NCI-H345 (cell line): ENCODE measurements around the gene PER1.
A peak's percentile ranks its signal among the peaks of the same experiment; 100 is the strongest.

ENCODE experiments used
- DNase-seq: peaks from one replicate; lab custom pipeline; 2025; lab: John Stamatoyannopoulos, UW

PER1 gene

DNA sequence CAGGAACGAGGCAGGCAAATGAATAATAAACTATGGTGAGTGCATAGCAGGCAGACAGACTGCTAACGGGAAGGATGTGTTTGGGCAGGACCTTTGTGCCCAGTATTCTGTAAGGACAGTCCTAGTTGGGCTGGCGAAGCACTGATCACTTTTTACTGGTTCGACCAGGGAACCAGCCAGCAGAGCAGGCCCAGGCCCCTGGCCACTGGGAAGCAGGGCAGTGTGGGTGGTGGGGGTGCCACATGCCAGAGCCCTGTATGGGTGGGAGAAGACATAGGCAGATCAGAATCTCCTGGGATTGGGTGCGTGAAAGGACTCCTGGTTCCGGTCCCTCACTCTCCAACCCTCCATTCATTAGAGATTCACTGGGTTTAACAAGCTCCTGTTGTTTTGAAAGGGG is 14.5 kb upstream of the PER1 start:
- no peak for DNase-seq

DNA sequence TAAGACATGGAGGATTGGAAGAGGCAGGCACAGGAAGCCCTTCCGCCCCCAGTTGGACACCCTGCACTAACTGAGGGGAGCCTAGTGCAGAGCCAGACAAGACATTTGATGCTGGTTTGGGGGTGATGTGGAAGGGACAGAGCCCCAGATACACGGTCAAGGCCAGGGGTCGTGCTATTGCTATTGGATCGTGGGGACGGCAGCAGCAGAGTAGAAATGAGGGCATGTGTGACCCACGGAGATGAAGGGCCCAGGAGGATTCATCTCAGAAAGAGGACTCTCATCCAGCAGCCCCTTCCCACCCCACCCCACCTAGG is 12.6 kb upstream of the PER1 start:
- no peak for DNase-seq

DNA sequence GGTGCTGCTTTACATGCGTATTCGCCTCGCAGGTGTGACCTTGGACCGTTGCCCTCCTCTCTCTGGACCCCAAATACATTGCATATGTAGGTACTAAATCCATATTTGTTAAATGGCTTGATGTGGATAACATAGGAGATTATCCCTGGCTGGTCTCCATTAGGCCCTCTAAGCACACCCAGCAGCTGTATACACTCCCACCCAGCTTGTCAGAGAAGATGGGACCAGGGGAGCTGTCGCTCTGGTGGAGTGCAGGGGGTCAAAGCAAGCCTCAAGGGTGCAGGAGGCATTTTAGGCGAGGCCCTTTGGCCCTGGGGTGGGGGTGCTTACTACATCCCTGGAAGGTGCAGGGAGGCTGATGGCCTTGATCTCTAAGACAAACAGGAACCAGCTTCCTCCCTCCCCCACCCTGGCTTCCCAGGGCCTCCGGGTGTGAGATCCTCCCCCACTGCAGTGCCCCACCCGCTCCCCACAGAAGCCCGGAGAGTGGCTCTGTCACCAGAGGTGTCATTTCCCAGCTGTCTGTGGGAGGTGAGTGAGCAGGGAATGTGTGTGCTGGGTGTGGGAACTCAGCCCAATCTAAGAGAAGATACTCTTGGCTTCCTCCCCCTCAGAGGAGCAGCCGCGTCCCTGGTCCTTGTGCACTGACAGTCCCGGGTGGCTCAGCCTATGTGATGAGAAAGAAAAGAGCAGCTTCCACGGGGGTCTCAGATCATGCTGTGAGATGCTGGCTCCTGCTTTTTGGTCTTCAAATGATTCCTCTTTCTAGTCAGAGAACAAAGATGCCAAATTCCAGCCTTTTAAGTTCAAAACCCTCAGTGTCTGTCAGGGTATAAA is 12.0 kb upstream of the PER1 start:
- peak; percentile 51 for DNase-seq

DNA sequence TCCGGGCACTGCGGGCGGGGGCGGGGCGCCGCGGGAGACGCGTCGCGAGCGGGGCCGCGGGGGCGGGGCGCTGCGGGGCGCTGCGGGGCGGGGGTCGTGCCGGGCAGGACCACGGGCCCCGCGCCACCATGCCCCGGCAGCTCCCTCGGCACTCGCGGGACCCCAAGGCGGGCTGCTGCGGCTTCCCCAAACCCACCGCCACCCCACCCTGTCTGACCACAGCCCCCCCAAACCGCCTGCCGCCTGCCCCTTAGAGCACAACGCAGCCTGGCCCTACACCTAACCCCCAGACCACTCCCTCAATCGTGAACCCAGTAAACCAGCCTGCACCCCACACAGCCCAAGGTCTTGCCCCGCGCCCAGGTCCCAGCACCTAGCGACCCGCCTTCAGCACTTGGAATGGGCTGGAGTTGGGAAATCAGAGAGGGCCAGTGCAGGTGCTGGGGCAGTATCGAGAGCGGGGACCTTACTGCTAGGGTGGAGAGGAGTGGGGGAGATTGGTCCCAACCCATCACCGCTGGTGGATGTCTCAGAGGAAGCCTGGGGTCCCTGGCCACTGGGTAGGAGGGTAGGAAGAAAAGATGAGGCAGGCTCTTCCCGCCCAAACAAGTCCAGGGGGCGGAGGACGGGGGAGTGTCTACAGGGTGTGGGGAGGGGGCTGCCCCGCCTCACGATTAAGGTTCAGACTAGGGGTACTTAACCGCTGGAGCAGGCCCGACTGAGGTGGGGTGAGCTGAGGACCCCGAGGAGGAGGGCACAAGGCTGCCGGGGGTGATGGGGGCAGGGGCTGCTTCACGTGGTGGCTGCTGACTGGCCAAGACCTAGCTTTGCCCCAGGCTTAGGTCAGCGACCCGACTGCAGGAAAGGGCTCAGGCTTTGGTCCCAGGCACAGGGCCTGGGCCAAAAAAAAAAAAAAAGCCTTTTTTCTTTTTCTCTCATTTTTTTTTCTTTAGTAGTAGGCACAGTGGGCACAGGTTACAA is 11.1 kb upstream of the PER1 start:
- peak; percentile 42 for DNase-seq

DNA sequence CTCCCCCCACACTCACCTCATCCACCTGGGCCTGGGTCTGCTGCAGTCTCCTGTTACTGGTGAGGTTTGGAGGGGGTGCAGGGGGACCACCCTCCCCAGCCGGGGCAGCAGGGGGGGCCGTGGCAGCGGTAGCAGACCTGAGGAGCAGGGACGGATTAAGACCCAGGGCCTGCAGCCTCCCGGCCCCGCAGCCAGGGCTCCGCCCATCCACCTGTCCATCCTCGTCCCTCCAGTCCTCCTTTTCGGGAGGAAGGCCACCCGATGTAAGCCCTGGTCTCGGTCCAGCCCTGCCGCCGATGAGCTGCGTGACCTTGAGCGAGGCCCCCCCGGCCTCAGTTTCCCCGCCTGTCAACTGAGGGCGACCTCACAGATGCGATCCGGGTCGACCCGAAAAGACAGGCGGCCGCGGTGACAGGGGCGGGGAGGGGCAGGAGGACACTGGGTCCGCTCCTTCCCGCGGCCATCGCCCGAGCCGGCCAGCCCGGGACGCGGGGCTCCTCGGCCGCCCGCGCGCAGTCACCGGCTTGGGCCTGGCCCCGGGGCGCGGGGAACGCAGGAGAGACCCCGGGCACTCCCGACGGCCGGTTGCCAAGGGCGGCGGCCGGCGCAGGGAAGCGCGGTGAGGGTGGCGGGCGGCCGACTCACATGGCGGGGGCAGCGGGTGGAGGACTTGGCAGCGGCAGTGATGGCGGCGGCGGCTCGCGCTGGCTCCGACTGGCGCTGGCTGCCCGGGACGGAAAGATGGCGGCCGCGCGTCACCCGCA is 10.2 kb upstream of the PER1 start, which contains the start of gene VAMP2:
VAMP2 (minus strand) TSS at position 716 of the 764 bp plus-strand sequence; CDS start at position 647, 69 bp downstream.
- DNase-seq, result peak; percentile 76

DNA sequence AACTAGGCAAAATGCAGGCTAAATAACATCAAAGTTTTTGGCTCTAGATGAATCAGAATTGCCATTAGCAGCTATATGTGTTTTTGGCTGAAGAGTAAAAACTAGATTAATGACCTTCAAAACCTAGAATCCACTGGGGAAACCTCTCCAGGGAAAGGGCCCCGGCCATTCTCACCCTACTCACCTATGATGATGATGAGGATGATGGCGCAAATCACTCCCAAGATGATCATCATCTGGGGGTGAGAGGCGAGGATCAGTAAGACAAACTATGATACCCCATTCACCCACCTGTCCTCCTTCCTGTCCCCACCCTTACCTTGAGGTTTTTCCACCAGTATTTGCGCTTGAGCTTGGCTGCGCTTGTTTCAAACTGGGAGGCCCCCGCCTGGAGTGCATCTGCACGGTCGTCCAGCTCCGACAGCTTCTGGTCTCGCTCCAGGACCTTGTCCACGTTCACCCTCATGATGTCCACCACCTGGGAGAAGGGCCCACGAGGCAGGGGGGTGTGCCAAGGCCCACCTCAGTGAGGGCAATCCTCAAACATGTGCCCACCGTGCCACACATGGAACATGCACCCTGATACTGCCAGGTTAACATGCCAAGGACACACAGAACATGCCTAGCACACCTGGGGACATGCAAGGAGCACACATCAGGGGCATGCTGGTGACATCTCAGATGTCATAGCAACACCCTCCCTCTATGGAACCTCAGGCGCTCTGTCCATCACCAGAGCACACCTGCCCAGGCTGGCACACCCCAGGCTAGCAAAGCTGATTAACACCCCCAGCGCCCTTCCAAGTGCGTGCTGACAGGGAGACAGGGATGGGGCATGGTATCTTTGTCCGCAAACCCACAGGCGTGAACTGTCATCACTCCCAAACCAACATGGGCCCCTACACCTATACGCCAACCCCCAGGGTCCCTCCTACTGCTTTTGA is 9.4 kb upstream of the PER1 start:
- no peak for DNase-seq

DNA sequence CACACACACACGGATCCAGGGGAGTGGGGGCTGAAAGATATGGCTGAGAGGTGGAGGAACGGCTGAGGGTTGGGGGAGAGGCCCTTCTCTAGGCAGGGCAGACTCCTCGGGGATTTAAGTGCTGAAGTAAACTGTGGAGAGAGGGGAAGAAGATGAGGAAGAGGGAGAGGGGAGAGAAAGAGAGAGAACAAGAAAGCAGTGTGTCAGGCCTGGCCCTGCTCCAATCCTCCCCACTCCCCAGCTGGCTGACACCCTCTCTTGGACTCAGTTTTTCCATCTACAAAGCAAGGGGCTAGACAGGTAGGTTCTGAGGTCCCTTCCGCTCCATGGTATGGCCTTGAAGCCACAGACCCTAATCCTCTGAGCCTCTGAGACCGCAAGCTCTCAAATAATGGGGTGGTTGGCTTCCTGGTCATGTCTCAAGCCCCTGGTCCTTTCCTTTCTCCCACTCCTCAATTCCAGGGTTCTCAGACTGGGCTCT is 8.6 kb upstream of the PER1 start:
- no peak for DNase-seq

DNA sequence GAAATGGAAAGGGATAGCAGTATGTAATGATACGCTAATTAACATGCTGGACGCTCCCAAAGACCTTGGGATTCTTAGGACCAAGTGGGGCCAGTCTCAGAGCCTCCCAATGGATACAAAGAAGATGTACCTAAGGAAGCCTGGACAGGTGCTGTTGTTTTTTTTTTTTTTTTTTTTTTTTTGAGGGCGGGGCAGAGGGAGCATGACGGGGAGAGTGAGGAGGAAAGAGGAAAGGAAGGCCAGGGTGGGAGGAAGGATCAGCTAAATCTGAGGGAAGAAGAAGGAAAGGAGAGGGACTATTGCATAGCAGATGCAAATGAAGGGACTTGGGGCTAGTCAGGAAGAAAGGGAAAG is 8.0 kb upstream of the PER1 start:
- DNase-seq, result no peak

DNA sequence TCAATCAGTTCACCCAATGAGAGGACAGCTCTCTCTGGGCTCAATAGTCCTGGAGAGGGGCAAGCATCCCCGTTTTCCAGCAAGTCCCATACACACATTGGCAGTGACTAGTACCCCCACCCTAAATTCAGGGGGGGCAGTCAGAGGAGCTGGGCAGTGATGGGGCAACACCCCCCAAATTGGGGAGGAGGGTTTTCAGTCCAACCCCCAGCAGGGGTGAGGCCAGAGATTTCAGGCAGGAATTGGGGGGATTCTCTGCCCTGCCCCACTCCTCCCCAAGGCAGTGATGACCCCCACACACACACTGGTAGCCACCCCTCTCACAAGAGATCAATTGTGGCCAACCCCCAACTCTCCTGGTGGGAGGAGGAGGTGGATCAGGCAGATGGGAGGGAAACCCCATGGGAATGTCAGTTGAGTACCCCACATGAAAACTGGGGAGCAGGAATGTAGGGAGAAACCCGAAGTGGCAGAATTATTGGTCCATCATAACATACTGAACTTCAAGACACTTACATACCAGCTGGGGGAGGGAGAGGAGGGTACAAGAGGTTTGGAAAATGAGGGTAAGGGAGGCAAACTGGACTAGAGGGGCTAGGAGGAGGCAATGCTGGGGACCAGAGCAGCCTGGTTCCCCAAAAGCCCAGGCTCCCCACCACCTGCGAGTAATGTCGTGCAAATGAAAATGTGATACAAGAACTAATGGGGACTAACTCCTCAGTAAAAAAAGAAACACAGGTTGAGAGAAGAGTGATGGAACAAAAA is 7.4 kb upstream of the PER1 start:
- no peak for DNase-seq

DNA sequence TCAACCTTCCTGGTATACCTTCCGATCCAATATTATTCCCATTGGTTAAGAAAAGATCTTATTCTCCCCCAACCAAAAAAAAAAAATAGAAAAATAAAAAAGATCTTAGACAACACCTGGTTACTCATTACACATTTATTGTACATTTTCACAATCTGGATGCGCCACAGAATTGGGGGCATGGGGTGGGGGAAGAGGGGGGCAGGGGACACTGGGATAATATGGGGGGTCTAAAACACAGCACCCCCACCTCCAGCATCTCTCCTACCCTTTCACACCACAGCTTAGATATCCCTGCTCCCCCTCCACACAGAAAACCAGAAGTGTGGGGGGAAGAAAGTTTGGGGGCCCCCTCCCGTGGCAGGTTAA is 6.8 kb upstream of the PER1 start:
- DNase-seq, result no peak

DNA sequence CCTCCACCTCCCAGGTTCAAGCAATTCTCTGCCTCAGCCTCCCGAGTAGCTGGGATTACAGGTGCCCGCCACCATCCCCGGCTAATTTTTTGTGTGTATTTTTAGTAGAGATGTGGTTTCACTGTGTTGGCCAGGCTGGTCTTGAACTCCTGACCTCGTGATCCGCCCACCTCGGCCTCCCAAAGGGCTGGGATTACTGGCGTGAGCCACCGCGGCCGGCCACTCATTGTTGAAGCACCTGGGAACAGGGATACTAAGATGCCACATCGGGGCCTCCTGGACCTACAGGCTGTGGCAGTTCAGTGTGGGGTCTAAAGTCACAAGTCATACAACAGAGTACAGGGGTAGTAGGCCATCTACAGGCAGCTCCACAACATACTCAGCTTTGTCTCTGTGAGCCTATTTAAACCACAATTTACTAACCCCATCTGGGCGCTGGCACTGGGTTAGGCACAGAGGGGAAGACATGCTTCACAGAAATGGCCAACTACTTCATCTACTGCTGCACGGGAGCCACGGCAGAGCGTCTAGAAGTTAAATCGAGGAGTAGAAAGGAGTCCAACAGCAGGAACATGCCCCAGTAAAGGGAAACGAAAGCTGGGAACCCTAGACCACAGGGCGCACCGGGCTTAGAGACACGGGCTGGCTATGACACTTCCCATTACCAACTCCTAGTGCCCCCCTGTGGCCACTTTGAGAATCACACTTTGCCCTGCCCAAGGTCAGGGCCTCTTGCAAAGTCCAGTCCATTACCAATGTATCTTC is 6.2 kb upstream of the PER1 start:
- DNase-seq, result peak; percentile 63

DNA sequence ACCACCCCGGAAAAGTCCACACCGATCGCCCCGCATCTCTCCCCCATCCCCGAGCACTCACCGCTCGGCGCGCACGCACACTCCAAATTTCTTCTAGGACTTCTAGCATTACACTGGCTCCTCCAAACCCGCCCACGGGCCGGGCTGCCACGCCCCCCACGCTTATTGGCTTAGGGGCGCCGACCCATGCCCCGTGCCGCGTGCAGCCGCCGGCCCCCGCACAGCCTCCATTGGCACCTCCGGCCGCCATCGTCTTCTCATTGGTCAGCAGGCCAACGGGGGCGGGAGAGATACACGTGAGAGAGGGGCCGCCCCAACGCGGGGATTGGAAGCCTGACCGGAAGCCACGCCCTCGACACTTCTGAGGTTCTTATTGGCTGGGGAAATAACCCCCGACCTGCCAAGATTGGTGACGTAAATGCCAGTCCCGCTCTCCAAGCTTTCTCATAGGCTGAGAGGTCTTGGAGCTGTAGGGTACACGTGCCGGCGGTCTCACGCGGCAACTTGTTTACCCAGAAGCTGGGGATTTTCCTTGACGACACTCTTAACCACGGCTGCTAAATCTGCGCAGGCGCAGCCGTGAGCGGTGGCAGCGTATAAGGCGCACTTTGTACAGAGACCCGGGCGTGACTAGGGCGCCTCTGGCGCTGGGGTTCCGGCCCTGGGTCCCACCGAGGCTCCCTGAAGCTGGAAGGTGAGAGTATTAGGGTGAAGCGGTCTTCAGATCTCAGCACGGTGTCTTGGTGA is 4.2 kb upstream of the PER1 start:
- DNase-seq, result peak; percentile 99

DNA sequence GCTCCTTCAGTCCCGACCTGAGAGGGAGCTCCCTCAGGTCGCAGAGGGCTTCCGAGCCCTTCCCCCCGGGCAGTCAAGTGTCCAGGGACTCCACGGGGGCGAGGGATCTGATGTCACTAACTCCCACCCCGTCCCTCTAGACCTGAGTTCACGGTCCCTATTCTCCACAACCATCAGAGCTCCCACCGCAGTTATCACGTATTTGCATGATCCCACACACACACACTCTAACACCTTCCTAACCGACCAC is 3.7 kb upstream of the PER1 start:
- no peak for DNase-seq

DNA sequence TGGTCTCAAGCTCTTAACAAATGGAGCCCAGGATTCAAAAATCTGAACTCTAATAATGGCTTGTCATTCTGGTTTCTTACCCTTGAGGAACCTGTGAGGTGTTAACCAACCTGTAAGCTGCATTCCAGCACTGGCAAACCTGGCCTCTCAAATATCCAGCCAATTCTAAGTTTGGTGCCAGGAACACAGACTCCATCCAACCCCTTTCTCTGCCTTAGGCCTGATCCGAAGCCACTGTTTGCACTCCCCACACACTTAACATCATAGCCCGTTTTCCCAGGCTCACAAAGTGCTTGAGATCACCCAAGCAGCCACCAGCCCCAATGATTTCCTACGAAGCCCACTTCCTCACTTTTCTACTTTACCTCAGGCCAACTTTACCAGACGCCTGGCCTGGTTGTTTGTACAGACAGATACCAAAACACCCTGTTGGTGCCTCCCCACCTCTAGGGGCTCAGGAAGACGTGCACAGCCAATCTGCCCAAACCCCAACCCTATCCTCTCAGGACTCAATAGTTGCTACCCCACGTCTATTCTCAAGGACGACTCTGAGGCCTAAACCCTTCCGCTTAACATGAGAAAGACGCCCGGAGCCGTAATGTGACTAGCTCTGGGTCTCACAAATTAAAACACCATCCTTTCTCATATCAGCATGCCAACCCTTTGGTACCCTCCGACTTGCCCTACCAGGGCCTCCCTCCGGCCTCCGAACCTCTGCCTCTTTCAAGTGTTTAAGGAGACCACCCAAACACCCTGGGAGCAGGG is 3.2 kb upstream of the PER1 start:
- DNase-seq, result no peak

DNA sequence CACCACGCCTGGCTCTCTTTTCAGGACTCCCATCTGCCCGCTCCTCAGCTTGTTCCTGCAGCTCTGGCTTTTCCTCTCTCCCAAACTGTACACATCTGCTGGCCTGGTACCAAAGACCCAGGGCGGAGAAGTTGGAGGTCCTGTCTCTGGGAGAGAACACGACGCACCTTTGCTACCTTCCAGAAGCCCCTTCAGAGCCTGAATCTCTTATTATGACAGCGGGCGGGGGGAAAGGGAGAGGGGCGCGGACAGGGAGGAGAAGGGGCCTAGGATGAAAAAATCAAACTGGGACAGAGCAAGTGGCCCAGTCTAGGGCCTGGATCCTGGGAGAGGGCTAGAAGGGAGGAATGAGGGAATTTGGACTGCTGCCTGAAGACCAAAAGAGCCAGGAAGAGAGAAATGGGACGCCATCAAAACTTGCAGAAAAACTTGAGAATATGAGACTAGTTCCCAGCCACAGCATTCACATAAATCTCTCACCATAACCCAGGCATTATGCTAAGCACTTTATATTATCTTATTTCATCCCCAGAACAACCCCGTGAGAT is 2.5 kb upstream of the PER1 start:
- DNase-seq, result no peak

DNA sequence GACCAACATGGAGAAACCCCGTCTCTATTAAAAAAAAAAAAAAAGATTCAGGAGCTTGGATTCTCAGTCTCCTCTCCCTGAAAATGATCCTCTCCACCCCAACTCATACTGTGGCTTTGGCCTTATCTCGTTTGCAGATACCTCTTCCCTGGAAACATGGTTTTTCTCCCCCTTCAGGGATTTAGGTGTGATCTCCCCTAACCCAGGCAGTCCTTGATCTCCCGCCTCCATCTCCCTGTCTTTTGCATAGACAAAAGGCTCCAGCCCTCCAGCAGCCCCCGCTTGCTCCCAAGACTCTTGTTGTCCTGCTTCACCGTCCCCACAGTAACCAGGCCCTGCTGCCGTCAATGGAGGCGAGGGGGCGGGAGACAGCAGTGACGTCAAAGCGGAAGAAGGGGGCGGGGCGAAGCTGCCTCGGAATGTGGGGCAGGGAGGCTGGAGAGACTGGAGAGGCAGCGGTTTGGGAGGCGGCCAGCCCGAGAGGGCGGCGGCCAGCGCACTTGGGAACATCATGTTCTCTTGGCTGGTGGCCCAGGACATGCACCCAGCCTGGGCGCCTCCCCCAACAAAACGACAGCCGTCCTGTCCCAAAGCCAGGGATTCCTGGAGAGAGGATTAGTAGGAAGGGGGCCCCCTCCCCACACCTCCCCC is 1.9 kb upstream of the PER1 start:
- DNase-seq, result no peak

DNA sequence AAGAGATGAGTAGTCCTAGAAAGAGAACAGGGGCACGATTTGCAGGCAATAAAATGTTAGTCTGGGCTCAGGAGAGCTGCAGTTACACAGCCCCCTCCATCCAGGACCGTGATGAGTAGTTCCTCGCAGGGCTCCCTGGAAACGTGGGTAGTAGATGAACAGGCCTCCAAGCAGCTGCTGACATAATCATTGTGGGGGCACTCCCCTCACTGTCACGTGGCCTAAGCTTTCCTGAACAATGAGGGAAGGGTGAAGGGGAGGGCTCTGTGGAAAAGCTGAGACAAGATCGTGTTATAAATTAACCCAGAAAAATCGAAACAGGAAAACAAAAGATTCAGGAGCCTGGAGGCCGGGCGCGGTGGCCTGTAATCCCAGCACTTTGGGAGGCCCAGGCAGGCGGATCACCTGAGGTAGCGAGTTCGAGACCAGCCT is 1.3 kb upstream of the PER1 start:
- DNase-seq, result no peak

DNA sequence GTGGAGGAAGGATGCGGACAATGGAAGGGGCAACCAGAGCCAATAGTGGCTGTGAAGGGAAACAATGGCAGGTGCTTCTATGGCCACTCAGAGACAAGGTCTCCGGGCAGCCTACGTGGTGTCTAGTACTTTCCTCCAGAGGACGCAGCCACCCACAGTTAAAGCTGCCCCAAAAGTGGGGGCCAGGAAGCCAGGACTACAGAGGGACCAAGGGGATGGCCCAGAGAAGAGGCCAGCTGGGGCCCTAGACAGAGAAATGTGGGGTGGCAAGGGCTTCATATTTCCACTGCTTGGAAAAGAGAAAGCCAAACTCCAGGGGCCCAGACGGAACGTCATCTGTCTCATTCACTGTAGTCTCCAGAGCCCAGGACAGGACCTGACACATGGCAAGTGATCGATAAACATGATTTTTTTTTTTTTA is 837 bp upstream of the PER1 start:
- no peak for DNase-seq
